Fibroblast of lung (primary cell): ENCODE results near the gene GADL1. TPM values are rescaled to one million over a fixed set of nuclear protein-coding genes. Genes with fewer than 3 reads are reported as not detected.

Experiments used
- DNase-seq, 2 donors: peaks; one replicate each; pipeline versions ENCODE4 v3.0.0 to v3.0.0-alpha.2; 2010; ENCODE audit warnings: low read depth in 2 of 2
- H2AFZ ChIP-seq: 2 replicates; pipeline ENCODE4 v1.5.1; 2012; ENCODE audit warnings: low read length, control low read depth, inconsistent platforms
- H3K27ac ChIP-seq: 2 replicates; pipeline ENCODE4 v1.5.1; 2011; ENCODE audit warnings: low read length, control low read depth; ENCODE audit not compliant: insufficient read depth
- H3K27me3 ChIP-seq: 2 replicates; pipeline ENCODE4 v1.5.1; 2011; ENCODE audit warnings: mild to moderate bottlenecking, low read length; ENCODE audit not compliant: control insufficient read depth, insufficient read depth
- H3K36me3 ChIP-seq: 2 replicates; pipeline ENCODE4 v1.5.1; 2011; ENCODE audit warnings: low read length; ENCODE audit not compliant: control insufficient read depth, insufficient read depth
- H3K4me1 ChIP-seq: 2 replicates; pipeline ENCODE4 v1.5.1; 2011; ENCODE audit warnings: low read length; ENCODE audit not compliant: control insufficient read depth, insufficient read depth; ENCODE audit errors: extremely low read depth
- H3K4me2 ChIP-seq: 2 replicates; pipeline ENCODE4 v1.5.1; 2011; ENCODE audit warnings: low read length, control low read depth; ENCODE audit not compliant: insufficient read depth; ENCODE audit errors: extremely low read depth
- H3K4me3 ChIP-seq, 4 experiments: fragments of 200-600 bp in 1 of 4; sonication (generic) in 1 of 4; replicated peaks in 1 of 4; 2 replicates each; pipeline ENCODE4 v1.5.1; 2011 to 2016; ENCODE audit warnings: low read length in 4 of 4, low read depth in 3 of 4, mild to moderate bottlenecking in 3 of 4, control low read depth in 2 of 4, inconsistent platforms in 1 of 4, mixed read lengths in 1 of 4; ENCODE audit not compliant: insufficient read depth in 1 of 4; ENCODE audit errors: control extremely low read depth in 1 of 4
- H3K79me2 ChIP-seq: 2 replicates; pipeline ENCODE4 v1.5.1; 2012; ENCODE audit warnings: mild to moderate bottlenecking, low read length, inconsistent platforms; ENCODE audit not compliant: control insufficient read depth, insufficient read depth
- H3K9ac ChIP-seq: 2 replicates; pipeline ENCODE4 v1.5.1; 2011; ENCODE audit warnings: mild to moderate bottlenecking, low read length, control low read depth; ENCODE audit not compliant: insufficient read depth
- H3K9me3 ChIP-seq: 2 replicates; pipeline ENCODE4 v1.5.1; 2012; ENCODE audit warnings: low read depth, low read length; ENCODE audit not compliant: control insufficient read depth, insufficient read depth
- H4K20me1 ChIP-seq: 2 replicates; pipeline ENCODE4 v1.5.1; 2011; ENCODE audit warnings: low read length; ENCODE audit not compliant: control insufficient read depth, insufficient read depth; ENCODE audit errors: extremely low read depth
- EZH2 ChIP-seq: IDR thresholded peaks from 2 replicates; pipeline ENCODE4 v1.5.1; 2012; ENCODE audit warnings: low read length, control low read depth, mild to moderate bottlenecking; ENCODE audit errors: missing control alignments
- polyA plus RNA-seq, 2 donors: library from polyadenylated mRNA; depleted of rRNA in 1 of 2; stranded (reverse) in 1 of 2; unstranded in 1 of 2; fragments of >200 nt; gene quantifications; 2 replicates each; pipeline ENCODE4 v1.2.1, GENCODE V29; 2011 to 2012; ENCODE audit warnings: missing spikeins in 1 of 2
- total RNA-seq: library from RNA; depleted of rRNA; stranded (reverse); fragments of >200 nt; gene quantifications from 2 replicates; pipeline ENCODE4 v1.2.1, GENCODE V29; 2014
- TF ChIP-seq, protein P1 (sequence below), 2 donors: IDR thresholded peaks in 1 of 2; conservative IDR thresholded peaks in 1 of 2; 1 replicate in 1 of 2; 2 replicates in 1 of 2; pipeline ENCODE4 v1.5.1; 2011 to 2012; ENCODE audit warnings: low read length in 2 of 2, control low read depth in 1 of 2, inconsistent platforms in 1 of 2, low read depth in 1 of 2, mild to moderate bottlenecking in 1 of 2

GADL1 gene
- total and polyA plus RNA-seq, 2 donors (not counting 1 experiment from before 2014, with no cell fraction given) = 0.18 to 3.6 TPM

GRCh38 chr3:30855400-30856292 is 38.8 kb downstream of the GADL1 start:
- no peak overlapping the region for H3K9ac ChIP-seq
- H4K20me1 ChIP-seq = no peaks in the 10 kb centered on the region
- H3K4me1 ChIP-seq = no peaks in the 10 kb centered on the region
- no peaks in the 10 kb centered on the region for H3K36me3 ChIP-seq
- H3K4me2 ChIP-seq = no peak overlapping the region
- H3K79me2 ChIP-seq = no peaks in the 10 kb centered on the region
- no peaks in the 10 kb centered on the region for H3K9me3 ChIP-seq
- H3K27ac ChIP-seq = no peak overlapping the region
- no peak overlapping the region for H3K4me3 ChIP-seq
- TF ChIP-seq EZH2 = no peak
- TF ChIP-seq, protein P1, sequence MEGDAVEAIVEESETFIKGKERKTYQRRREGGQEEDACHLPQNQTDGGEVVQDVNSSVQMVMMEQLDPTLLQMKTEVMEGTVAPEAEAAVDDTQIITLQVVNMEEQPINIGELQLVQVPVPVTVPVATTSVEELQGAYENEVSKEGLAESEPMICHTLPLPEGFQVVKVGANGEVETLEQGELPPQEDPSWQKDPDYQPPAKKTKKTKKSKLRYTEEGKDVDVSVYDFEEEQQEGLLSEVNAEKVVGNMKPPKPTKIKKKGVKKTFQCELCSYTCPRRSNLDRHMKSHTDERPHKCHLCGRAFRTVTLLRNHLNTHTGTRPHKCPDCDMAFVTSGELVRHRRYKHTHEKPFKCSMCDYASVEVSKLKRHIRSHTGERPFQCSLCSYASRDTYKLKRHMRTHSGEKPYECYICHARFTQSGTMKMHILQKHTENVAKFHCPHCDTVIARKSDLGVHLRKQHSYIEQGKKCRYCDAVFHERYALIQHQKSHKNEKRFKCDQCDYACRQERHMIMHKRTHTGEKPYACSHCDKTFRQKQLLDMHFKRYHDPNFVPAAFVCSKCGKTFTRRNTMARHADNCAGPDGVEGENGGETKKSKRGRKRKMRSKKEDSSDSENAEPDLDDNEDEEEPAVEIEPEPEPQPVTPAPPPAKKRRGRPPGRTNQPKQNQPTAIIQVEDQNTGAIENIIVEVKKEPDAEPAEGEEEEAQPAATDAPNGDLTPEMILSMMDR (conservative IDR thresholded peaks at IDR 0.05 in 1 of 2, IDR thresholded peaks at IDR 0.05 in 1 of 2; ENCODE audit: low read depth in 1 of 2, low read length in 2 of 2) = no peak
- peak; percentile 55 to 79 for DNase-seq
- H3K27me3 ChIP-seq = no peaks in the 10 kb centered on the region
- no peak overlapping the region for H2AFZ ChIP-seq

DNA sequence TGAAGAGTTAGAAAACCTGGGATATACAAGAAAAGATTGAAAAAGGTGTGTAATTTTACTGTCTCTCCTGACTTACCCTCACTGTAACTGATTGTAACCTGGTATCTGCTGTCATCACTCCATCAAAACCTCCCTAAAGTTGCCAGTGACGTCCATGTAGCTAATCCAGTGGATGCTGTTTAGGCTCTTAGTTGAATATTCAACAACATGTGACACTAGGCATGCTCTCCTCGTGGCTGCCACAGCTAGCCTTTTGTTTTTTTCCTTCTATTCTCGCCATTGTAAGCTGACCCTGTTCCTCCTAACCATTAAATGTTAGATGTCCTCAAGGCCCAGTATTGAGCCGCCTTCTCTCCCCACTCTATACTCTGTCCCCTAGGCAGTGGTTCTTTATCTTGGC is 41.6 kb downstream of the GADL1 start:
- Histone ChIP-seq H3K9ac (no peak overlapping the region), H4K20me1 (no peaks in the 10 kb centered on the region), H3K27me3 (no peaks in the 10 kb centered on the region), H3K79me2 (no peaks in the 10 kb centered on the region), H3K4me3 (no peak overlapping the region), H3K27ac (no peak overlapping the region), H3K4me1 (no peaks in the 10 kb centered on the region), H3K4me2 (no peak overlapping the region), H3K9me3 (no peaks in the 10 kb centered on the region), H3K36me3 (no peaks in the 10 kb centered on the region), H2AFZ (no peak overlapping the region)
- TF ChIP-seq, protein P1 (conservative IDR thresholded peaks at IDR 0.05 in 1 of 2, IDR thresholded peaks at IDR 0.05 in 1 of 2; ENCODE audit: low read depth in 1 of 2, low read length in 2 of 2) = no peak
- TF ChIP-seq EZH2 = no peak
- no peak for DNase-seq

DNA sequence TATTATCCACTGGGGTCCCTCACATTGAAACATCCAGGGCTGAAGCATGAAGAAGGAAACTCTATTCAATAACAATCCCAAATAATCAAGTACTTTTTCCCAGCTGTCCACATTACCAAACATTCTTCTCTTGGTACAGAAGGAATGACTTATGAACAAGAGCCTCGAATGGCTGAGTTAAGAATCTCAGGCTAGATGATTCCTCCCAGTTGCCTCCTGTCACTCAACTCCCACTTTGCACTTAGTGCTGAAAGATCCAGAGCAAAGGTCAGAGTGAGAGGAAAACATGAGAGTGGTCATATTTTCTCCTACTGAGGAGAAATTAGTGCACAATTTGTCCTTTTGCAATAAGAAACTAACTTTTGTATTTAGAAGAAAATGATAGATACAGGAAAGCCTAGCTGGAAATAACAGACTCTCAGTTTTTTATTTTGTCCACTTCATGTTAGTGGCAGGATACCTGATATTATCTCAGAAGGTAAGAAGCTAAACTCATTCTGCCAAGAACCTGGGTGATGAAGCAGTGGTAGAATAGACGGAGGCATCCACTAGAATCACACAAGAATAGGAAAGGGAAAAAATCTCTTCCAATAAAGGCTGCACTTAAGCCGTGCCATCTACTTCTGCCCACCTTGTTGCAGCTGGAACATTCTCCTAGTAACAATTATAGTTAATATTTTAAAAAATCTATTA is 46.2 kb downstream of the GADL1 start:
- Histone ChIP-seq H3K9me3 (no peaks in the 10 kb centered on the region), H3K4me1 (no peaks in the 10 kb centered on the region), H4K20me1 (no peaks in the 10 kb centered on the region), H3K79me2 (no peaks in the 10 kb centered on the region), H3K4me3 (no peak overlapping the region), H3K36me3 (no peaks in the 10 kb centered on the region), H3K27ac (no peak overlapping the region), H3K4me2 (no peak overlapping the region), H2AFZ (no peak overlapping the region), H3K9ac (no peak overlapping the region), H3K27me3 (no peaks in the 10 kb centered on the region)
- TF ChIP-seq, protein P1 (conservative IDR thresholded peaks at IDR 0.05 in 1 of 2, IDR thresholded peaks at IDR 0.05 in 1 of 2; ENCODE audit: low read depth in 1 of 2, low read length in 2 of 2) = no peak
- no peak for TF ChIP-seq EZH2
- peak in 1 of 2 donors; percentile 25 for DNase-seq
